Peyer's patch (tissue), 4 donors: ENCODE data around the gene NUP188. TPM values are rescaled to one million over a fixed set of nuclear protein-coding genes. Genes with fewer than 3 reads are reported as not detected.

Experiments used
- DNase-seq, 3 donors: peaks; one replicate each; pipeline ENCODE4 v3.0.0-alpha.2; 2017 to 2019
- H3K27ac ChIP-seq, 4 donors: fragments of 200-600 bp; sonication (generic); one replicate each; pipeline ENCODE4 v1.5.1; 2016 to 2019
- H3K27me3 ChIP-seq, 2 donors: fragments of 200-600 bp; sonication (generic); one replicate each; pipeline ENCODE4 v1.5.1; 2019
- H3K36me3 ChIP-seq, 3 donors: fragments of 200-600 bp; sonication (generic); one replicate each; pipeline ENCODE4 v1.5.1; 2016 to 2019
- H3K4me1 ChIP-seq, 4 donors: fragments of 200-600 bp; sonication (generic); one replicate each; pipeline ENCODE4 v1.5.1; 2016 to 2019
- H3K4me3 ChIP-seq, 4 donors: fragments of 200-600 bp; sonication (generic); 1 replicate in 3 of 4; 2 replicates in 1 of 4; pipeline ENCODE4 v1.5.1; 2016 to 2019; ENCODE audit warnings: mild to moderate bottlenecking in 1 of 4
- H3K9me3 ChIP-seq, 4 donors: fragments of 200-600 bp; sonication (generic); one replicate each; pipeline ENCODE4 v1.5.1; 2016 to 2019; ENCODE audit warnings: mild to moderate bottlenecking in 1 of 4
- POLR2A ChIP-seq, 2 donors: fragments of 450-650 bp; IDR thresholded peaks; one replicate each; pipeline ENCODE4 v1.5.1; 2017; ENCODE audit warnings: antibody characterized with exemption in 2 of 2, mild to moderate bottlenecking in 2 of 2, moderate library complexity in 2 of 2
- total RNA-seq, 4 donors: library from RNA; depleted of rRNA; stranded (reverse); fragments of >200 nt; gene quantifications; one replicate each; pipeline ENCODE4 v1.1.0, GENCODE V29; 2016
- TF ChIP-seq, protein P1 (sequence below), 6 experiments: fragments of 450-650 bp in 4 of 6; fragments of 200-600 bp in 2 of 6; sonication (generic) in 1 of 6; IDR thresholded peaks; one replicate each; pipeline ENCODE4 v1.5.1; 2017 to 2019; ENCODE audit warnings: antibody characterized with exemption in 6 of 6, mild to moderate bottlenecking in 3 of 6, moderate library complexity in 1 of 6

NUP188 gene
- total RNA-seq, 4 donors from 2014 or later = 28.2 to 101 (median 47.9) TPM

DNA sequence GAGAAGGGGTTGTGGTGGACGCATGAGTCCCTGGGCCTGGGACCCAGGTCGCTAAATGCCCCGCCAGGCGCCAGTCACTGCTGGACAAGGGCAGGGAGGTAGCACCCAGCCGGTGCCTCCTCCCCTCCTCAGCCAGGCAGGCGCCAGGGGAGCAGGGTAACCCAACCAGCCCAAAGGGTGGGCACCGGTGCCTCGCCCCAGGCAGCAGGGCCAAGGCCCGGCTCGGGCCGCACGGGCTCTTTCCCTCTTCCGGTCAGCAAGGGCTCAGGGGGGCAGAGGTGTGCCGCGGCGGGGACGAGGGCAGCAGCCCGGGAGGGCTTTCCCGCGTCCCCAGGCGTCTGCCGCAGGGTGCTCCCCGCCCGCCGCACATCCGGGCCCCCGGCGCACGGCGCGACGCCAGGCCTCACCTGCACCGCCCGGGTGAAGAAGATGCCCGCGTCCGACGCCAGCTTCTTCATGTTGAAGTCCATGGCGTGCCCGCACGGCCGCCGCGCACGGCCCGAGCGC lies 80.2 kb downstream of the NUP188 start:
- Histone ChIP-seq H3K27me3 (no peaks in the 10 kb centered on the region), H3K9me3 (no peaks in the 10 kb centered on the region), H3K36me3 (no peaks in the 10 kb centered on the region), H3K4me3 (peak overlapping the region; percentile 79 to 90 (median 80)), H3K27ac (peak overlapping the region; percentile 73 to 89 (median 80)), H3K4me1 (peaks cover 4 to 36% (median 18%) of the 10 kb centered on the region in 4 donors)
- peak in 2 of 3 donors; percentile 68 to 87 for DNase-seq
- TF ChIP-seq, protein P1, sequence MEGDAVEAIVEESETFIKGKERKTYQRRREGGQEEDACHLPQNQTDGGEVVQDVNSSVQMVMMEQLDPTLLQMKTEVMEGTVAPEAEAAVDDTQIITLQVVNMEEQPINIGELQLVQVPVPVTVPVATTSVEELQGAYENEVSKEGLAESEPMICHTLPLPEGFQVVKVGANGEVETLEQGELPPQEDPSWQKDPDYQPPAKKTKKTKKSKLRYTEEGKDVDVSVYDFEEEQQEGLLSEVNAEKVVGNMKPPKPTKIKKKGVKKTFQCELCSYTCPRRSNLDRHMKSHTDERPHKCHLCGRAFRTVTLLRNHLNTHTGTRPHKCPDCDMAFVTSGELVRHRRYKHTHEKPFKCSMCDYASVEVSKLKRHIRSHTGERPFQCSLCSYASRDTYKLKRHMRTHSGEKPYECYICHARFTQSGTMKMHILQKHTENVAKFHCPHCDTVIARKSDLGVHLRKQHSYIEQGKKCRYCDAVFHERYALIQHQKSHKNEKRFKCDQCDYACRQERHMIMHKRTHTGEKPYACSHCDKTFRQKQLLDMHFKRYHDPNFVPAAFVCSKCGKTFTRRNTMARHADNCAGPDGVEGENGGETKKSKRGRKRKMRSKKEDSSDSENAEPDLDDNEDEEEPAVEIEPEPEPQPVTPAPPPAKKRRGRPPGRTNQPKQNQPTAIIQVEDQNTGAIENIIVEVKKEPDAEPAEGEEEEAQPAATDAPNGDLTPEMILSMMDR (IDR thresholded peaks at IDR 0.05) = peak in 1 of 6 experiments; percentile 3
- no peak for TF ChIP-seq POLR2A (IDR thresholded peaks at IDR 0.05)

DNA sequence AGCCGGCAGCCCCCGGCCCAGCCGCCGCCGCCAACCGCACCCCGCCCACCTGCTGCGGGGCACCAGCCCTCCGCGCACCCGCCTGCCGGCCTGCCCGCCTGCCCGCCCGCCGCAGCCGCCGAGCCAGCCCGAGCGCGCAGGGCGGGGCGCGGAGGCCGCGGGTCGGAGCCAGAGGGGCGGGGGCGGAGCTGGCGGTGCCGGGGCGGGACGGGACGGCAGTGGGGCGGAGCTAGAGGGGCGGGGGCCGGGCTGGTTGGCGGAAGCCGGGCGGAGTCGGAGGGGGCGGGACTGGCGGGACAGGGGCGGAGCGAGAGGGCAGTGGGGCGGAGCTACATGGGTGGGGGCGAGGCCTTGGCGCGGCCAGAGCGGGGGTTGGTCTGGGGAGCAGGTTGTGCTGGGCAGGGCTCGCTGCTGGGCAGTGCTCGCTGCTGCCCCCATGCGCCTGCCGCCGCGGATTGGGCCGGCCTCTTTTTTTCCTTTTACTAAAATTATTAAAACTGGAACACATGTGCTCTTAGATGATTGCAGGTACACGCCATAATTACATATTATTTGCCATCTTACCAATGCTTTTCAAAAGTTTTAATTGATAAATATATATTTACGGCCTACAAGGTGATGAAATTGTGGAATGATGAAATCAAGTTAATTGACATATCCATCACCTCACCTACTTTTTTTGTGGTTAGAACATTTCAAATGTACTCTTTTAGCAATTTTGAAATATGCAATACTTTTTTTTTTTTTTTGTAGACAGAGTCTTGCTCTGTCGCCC lies 80.9 kb downstream of the NUP188 start, which contains the start of gene SH3GLB2:
Gene SH3GLB2, minus strand, starts transcription at position 140 of the 775 bp plus-strand sequence. CDS start 177 bp downstream, outside the sequence.
- Histone ChIP-seq H3K4me1 (peaks cover 4 to 32% (median 18%) of the 10 kb centered on the region in 4 donors), H3K4me3 (peak within 1 kb of the TSS; percentile 79 to 90 (median 80)), H3K9me3 (no peaks in the 10 kb centered on the region), H3K27ac (peak within 1 kb of the TSS; percentile 73 to 89 (median 80)), H3K27me3 (no peaks in the 10 kb centered on the region), H3K36me3 (no peaks in the 10 kb centered on the region)
- peak in 1 of 2 donors; percentile 58 for TF ChIP-seq POLR2A (IDR thresholded peaks at IDR 0.05)
- TF ChIP-seq, protein P1 (IDR thresholded peaks at IDR 0.05) = peak; percentile 68 to 88 (median 75)
- peak; percentile 93 to 99 (median 96) for DNase-seq

DNA sequence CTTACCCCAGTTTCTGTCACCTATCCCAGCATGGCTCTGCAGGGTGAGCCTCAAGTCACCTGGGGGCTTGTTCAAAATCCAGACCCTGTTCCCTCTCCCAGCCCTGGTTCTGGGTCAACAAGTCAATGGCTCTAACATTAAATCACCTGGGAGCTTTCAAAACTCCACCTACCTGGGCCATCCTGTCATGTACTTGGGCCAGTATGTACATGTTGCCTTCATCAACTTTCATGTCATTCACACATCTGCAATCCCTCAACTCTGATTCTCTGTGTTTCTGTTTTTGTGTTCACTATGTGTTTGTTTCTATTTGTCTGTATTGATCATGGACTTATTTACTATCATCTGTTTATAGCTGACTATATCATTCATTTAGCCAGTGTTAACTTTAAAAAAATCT lies 82.7 kb downstream of the NUP188 start:
- no peak for DNase-seq
- no peaks in the 10 kb centered on the region for H3K9me3 ChIP-seq
- H3K27ac ChIP-seq = no peak overlapping the region
- no peaks in the 10 kb centered on the region for H3K27me3 ChIP-seq
- TF ChIP-seq, protein P1 (IDR thresholded peaks at IDR 0.05) = no peak
- no peak for TF ChIP-seq POLR2A (IDR thresholded peaks at IDR 0.05)
- H3K4me1 ChIP-seq = peaks cover 4 to 26% (median 18%) of the 10 kb centered on the region in 4 donors
- H3K36me3 ChIP-seq = no peaks in the 10 kb centered on the region
- H3K4me3 ChIP-seq = no peak overlapping the region

DNA sequence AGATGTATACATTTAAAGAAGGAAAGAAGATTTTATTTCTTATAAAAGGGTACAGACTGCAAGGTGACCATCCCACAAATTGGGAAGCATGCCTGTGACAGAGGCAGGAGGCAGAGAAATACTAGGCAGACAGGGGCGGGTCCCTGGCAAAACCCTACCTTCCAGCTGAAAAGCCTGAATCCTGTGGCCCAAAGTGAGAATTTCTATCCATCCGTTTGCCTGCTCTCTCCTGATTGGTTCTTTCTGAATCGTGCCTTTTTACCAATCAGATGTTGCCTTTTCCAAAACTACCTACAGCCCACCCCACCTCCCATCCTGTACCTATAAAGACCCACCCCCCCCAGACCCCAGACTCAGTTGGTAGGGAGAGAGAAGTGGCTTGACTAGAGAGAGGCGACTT lies 84.0 kb downstream of the NUP188 start:
- TF ChIP-seq, protein P1 (IDR thresholded peaks at IDR 0.05) = no peak
- TF ChIP-seq POLR2A (IDR thresholded peaks at IDR 0.05) = no peak

DNA sequence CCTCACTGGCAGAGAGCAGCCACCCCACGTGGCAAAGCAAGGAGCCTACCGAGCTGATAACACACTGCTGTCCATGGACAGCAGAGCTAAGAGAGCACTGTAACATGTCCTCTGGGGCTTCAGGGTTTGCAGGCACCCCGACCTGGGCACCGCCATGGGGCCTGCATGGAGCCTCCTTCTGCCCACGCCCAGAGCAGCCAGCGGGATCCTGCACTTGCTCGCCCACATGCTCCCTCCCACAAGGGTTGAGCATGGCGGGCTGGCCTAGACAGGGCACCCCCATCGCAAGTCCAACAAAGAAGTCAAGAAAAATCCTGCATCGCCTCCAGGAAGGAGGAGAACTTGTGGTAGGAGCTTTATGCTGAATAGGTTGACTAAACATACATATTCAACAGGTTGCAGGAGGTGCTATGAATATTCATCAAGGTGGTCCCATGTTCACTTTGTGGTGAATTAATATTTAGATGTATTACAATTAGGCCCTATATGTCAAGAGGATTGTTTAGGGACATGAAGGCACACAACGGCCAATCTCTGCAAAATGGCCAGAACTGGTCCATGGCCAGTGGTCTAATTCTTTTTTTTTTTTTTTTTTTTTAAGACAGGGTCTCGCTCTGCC lies 85.2 kb downstream of the NUP188 start:
- DNase-seq = no peak
- Histone ChIP-seq H3K27ac (no peak overlapping the region), H3K4me3 (no peak overlapping the region), H3K36me3 (no peaks in the 10 kb centered on the region), H3K4me1 (peaks cover 4 to 11% (median 8%) of the 10 kb centered on the region in 4 donors), H3K27me3 (no peaks in the 10 kb centered on the region), H3K9me3 (no peaks in the 10 kb centered on the region)
- TF ChIP-seq POLR2A (IDR thresholded peaks at IDR 0.05) = no peak
- TF ChIP-seq, protein P1 (IDR thresholded peaks at IDR 0.05) = no peak

More for the DNA sequence above, 84.0 kb downstream of the NUP188 start:
- Histone ChIP-seq H3K4me1 (peaks cover 4 to 18% (median 14%) of the 10 kb centered on the region in 4 donors), H3K4me3 (no peak overlapping the region), H3K36me3 (no peaks in the 10 kb centered on the region), H3K9me3 (no peaks in the 10 kb centered on the region), H3K27me3 (no peaks in the 10 kb centered on the region), H3K27ac (no peak overlapping the region)
- DNase-seq = no peak
